ENCODE results near the gene SINHCAF. TPM values are rescaled to one million over a fixed set of nuclear protein-coding genes. Genes with fewer than 3 reads are reported as not detected.

SINHCAF gene
- total RNA-seq, 3 donors from 2014 or later, result 46.8 to 79.2 (median 71.9) TPM

GRCh38 chr12:31272607-31273225 lies 53.2 kb downstream of the SINHCAF start:
- no peaks in the 10 kb centered on the region for H3K9me3 ChIP-seq
- ATAC-seq, result no peak
- intact Hi-C loops (cut with DNase I, micrococcal nuclease), result no loop called here

DNA sequence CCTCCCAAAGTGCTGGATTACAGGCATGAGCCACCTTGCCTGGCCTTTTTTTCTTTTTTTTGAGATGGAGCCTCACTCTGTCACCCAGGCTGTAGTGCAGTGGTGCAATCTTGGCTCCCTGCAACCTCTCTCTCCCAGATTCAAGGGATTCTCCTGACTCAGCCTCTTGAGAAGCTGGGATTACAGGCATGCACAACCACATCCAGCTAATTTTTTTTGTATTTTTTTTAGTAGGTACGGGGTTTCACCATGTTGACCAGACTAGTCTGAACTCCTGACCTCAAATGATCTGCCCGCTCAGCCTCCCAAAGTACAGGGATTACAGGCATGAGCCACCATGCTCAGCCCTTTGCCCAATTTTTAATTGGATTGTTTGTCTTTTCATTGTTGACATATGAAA lies 58.0 kb downstream of the SINHCAF start:
- TF ChIP-seq, protein P1, sequence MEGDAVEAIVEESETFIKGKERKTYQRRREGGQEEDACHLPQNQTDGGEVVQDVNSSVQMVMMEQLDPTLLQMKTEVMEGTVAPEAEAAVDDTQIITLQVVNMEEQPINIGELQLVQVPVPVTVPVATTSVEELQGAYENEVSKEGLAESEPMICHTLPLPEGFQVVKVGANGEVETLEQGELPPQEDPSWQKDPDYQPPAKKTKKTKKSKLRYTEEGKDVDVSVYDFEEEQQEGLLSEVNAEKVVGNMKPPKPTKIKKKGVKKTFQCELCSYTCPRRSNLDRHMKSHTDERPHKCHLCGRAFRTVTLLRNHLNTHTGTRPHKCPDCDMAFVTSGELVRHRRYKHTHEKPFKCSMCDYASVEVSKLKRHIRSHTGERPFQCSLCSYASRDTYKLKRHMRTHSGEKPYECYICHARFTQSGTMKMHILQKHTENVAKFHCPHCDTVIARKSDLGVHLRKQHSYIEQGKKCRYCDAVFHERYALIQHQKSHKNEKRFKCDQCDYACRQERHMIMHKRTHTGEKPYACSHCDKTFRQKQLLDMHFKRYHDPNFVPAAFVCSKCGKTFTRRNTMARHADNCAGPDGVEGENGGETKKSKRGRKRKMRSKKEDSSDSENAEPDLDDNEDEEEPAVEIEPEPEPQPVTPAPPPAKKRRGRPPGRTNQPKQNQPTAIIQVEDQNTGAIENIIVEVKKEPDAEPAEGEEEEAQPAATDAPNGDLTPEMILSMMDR (IDR thresholded peaks at IDR 0.05), result no peak
- H3K36me3 ChIP-seq (ENCODE audit: low read depth), result no peaks in the 10 kb centered on the region
- H3K9me3 ChIP-seq, result no peaks in the 10 kb centered on the region
- DNase-seq (no peak), ATAC-seq (no peak)
- H3K4me3 ChIP-seq, result no peak overlapping the region
- intact Hi-C loops (cut with DNase I, micrococcal nuclease), result no loop called here
- no peaks in the 10 kb centered on the region for H3K4me1 ChIP-seq (ENCODE audit: low read depth)

More at GRCh38 chr12:31272607-31273225, 53.2 kb downstream of the SINHCAF start:
- TF ChIP-seq, protein P1 (IDR thresholded peaks at IDR 0.05), result no peak
- no peaks in the 10 kb centered on the region for H3K4me1 ChIP-seq (ENCODE audit: low read depth)
- no peak for DNase-seq
- no peaks in the 10 kb centered on the region for H3K36me3 ChIP-seq (ENCODE audit: low read depth)
- no peak overlapping the region for H3K4me3 ChIP-seq

DNA sequence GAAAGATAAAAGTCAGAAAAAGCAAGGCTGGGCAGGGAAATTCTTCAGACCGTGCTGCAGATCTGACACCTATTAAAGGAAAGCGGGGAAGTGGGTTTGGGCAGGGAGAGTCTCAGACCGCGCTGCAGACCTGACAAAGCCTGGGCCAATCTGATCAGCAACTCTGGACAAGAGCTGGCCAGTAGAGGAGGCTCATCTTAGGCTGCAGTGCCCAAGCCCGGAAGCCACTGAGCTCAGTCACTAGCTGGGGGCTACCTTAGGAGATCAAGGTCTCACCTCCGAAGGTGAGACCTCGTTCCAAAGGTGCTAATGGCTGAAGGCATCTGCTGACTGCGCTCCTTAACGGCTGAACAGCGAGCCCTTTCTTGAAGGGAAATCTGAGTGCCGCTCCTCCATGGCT lies 60.2 kb downstream of the SINHCAF start:
- Histone ChIP-seq H3K9me3 (no peaks in the 10 kb centered on the region), H3K4me3 (no peak overlapping the region), H3K36me3 (ENCODE audit: low read depth) (no peaks in the 10 kb centered on the region), H3K4me1 (ENCODE audit: low read depth) (no peaks in the 10 kb centered on the region)
- TF ChIP-seq, protein P1 (IDR thresholded peaks at IDR 0.05), result no peak
- intact Hi-C loops (cut with DNase I, micrococcal nuclease), result no loop called here
- DNase-seq (no peak), ATAC-seq (no peak)

- intact Hi-C loops (cut with DNase I, micrococcal nuclease), result no loop called here
- TF ChIP-seq, protein P1 (IDR thresholded peaks at IDR 0.05), result no peak
- Histone ChIP-seq H3K4me3 (no peak overlapping the region), H3K36me3 (ENCODE audit: low read depth) (no peaks in the 10 kb centered on the region), H3K4me1 (ENCODE audit: low read depth) (no peaks in the 10 kb centered on the region), H3K9me3 (no peaks in the 10 kb centered on the region)
- ATAC-seq (no peak), DNase-seq (no peak)
Measured at GRCh38 chr12:31263661-31264060, 62.3 kb downstream of the SINHCAF start.

- H3K9me3 ChIP-seq, result no peaks in the 10 kb centered on the region
- DNase-seq (no peak), ATAC-seq (no peak)
- H3K4me3 ChIP-seq, result no peak overlapping the region
- H3K4me1 ChIP-seq (ENCODE audit: low read depth), result no peaks in the 10 kb centered on the region
- no peaks in the 10 kb centered on the region for H3K36me3 ChIP-seq (ENCODE audit: low read depth)
- TF ChIP-seq, protein P1 (IDR thresholded peaks at IDR 0.05), result no peak
- intact Hi-C loops (cut with DNase I, micrococcal nuclease), result no loop called here
Measured at GRCh38 chr12:31261744-31262143, 64.2 kb downstream of the SINHCAF start.

DNA sequence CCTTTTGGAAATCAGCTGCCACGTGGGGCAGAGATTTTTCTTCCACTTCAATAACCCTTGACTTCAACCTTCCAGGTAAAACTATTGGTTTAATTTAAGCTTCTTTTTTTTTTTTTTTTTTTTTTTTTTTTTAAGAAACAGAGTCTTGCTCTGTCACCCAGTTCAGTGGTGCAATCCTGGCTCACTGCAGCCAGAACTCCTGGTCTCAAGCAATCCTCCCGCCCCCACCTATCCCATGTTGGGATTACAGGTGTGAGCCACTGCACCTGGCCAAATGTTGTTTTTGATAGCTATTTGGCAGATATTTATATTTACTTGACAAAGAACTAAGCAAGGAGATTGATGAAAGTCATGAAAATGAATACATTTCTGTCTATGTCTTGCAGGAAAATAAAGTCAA lies 65.1 kb downstream of the SINHCAF start:
- TF ChIP-seq, protein P1 (IDR thresholded peaks at IDR 0.05), result no peak
- no peaks in the 10 kb centered on the region for H3K9me3 ChIP-seq
- no peak overlapping the region for H3K4me3 ChIP-seq
- no peaks in the 10 kb centered on the region for H3K36me3 ChIP-seq (ENCODE audit: low read depth)
- intact Hi-C loops (cut with DNase I, micrococcal nuclease), result no loop called here
- DNase-seq (no peak), ATAC-seq (no peak)
- H3K4me1 ChIP-seq (ENCODE audit: low read depth), result no peaks in the 10 kb centered on the region
